ENCODE results near the gene RIPOR2. TPM values are rescaled to one million over a fixed set of nuclear protein-coding genes. Genes with fewer than 3 reads are reported as not detected.

Gene RIPOR2
- total RNA-seq, 1 donor from 2014 or later, result 38.0 TPM

DNA sequence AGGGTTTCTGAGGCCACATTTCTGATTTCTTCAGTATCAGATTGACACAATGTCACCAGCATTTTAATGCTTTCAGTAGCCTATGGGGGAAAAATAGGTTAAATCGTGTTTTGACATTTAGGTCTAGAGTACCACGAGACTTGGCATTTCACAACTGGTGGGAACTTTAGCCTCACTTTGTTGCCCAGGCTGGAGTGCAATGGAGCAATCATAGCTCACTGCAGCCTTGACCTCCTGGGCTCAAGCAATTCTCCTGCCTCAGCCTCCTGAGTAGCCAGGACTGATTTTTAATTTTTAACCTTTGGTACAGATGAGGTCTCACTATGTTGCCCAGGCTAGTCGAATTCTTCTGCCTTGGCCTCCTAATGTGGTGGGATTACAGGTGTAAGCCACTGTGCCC is 126.0 kb downstream of the RIPOR2 start:
- Histone ChIP-seq H3K27me3 (ENCODE audit: low read depth) (no peaks in the 10 kb centered on the region), H3K27ac (no peak overlapping the region), H3K4me1 (no peaks in the 10 kb centered on the region), H3K9me3 (no peaks in the 10 kb centered on the region), H3K4me3 (no peak overlapping the region), H3K36me3 (peaks cover 18% of the 10 kb centered on the region)
- TF ChIP-seq, protein P1, sequence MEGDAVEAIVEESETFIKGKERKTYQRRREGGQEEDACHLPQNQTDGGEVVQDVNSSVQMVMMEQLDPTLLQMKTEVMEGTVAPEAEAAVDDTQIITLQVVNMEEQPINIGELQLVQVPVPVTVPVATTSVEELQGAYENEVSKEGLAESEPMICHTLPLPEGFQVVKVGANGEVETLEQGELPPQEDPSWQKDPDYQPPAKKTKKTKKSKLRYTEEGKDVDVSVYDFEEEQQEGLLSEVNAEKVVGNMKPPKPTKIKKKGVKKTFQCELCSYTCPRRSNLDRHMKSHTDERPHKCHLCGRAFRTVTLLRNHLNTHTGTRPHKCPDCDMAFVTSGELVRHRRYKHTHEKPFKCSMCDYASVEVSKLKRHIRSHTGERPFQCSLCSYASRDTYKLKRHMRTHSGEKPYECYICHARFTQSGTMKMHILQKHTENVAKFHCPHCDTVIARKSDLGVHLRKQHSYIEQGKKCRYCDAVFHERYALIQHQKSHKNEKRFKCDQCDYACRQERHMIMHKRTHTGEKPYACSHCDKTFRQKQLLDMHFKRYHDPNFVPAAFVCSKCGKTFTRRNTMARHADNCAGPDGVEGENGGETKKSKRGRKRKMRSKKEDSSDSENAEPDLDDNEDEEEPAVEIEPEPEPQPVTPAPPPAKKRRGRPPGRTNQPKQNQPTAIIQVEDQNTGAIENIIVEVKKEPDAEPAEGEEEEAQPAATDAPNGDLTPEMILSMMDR (IDR thresholded peaks at IDR 0.05), result no peak
- ATAC-seq (no peak), DNase-seq (no peak)
- intact Hi-C loops (cut with DNase I), result no loop called here

DNA sequence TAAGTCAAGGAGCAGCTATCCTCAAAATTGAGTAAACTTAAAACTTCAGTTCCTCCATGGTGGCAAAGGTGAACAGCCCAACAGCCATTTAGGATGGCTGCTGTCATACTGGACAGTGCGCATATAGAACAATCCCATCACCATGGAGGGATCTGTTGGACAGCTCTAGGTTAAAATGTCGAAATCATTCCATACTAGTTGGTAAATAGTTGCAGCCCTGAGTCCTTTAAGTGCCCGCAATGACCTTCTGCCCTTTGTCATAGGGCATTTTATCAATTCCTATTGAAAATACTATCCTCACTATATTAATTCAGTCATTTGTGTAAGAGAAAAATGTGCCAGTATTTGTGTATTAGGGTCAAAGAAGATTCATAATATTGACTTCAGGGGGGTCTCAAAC is 128.2 kb downstream of the RIPOR2 start:
- Histone ChIP-seq H3K4me1 (no peaks in the 10 kb centered on the region), H3K27me3 (ENCODE audit: low read depth) (no peaks in the 10 kb centered on the region), H3K36me3 (peaks cover 18% of the 10 kb centered on the region), H3K4me3 (no peak overlapping the region), H3K27ac (no peak overlapping the region), H3K9me3 (no peaks in the 10 kb centered on the region)
- no peak for ATAC-seq
- TF ChIP-seq, protein P1 (IDR thresholded peaks at IDR 0.05), result no peak
- no peak for DNase-seq
- intact Hi-C loops (cut with DNase I), result no loop called here

DNA sequence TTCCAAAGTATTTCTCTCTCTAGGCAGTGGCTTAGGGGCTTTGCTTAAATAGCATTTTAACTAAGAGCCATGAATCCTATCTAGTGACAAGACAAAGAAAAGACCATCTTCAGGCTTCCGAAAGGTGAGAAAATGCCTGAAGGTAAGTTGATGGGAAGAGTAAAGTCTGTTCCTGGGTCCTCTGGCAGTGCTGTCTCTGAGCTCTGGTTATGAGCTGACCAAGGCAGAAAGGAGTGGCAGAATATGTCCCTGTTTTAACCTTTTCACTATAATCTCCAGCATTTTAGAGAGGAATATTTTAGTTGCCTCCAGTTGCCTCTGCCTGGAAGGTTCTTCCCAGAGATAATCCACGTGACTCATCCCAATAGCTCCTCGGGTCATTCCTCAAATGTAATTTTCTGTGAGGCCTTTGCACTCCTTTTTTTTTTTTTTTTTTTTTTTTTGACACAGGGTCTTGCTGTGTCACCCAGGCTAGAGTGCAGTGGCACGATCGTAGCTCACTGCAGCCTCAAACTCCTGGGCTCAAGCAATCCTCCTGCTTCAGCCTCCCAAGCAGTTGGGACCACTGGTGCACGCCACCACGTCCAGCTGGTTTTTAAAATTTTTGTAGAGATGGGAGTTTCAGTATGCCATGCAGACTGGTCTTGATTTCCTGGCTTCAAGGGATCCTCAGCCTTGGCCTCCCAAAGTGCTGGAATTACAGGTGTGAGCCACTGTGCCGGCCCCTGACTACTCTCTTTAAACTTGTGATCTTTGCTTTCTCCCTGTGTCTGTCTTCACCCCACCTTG is 133.3 kb downstream of the RIPOR2 start:
- DNase-seq (no peak), ATAC-seq (no peak)
- TF ChIP-seq, protein P1 (IDR thresholded peaks at IDR 0.05), result no peak
- H3K9me3 ChIP-seq, result no peaks in the 10 kb centered on the region
- H3K36me3 ChIP-seq, result peaks cover 7% of the 10 kb centered on the region
- H3K27me3 ChIP-seq (ENCODE audit: low read depth), result no peaks in the 10 kb centered on the region
- intact Hi-C loops (cut with DNase I), result no loop called here
- no peak overlapping the region for H3K27ac ChIP-seq
- H3K4me1 ChIP-seq, result no peaks in the 10 kb centered on the region
- no peak overlapping the region for H3K4me3 ChIP-seq

DNA sequence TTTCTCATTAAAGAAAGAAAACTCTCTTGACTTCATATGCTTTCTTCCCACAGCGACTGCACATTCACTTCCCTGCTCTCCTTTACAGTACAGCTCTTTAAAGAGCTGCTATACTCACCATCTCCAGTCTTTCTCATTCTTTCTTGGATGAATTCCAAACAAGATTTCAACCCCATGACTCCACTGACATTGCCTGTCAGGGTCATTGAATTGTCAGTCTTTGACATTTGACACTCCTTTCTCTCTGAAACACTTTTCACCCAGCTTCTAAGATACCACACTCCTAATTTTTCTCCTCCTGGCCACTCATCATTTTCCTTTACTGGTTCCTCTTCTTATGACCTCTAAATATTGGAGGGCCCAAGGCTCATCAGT is 136.2 kb downstream of the RIPOR2 start:
- H3K27ac ChIP-seq, result no peak overlapping the region
- H3K9me3 ChIP-seq, result no peaks in the 10 kb centered on the region
- no peak for DNase-seq

DNA sequence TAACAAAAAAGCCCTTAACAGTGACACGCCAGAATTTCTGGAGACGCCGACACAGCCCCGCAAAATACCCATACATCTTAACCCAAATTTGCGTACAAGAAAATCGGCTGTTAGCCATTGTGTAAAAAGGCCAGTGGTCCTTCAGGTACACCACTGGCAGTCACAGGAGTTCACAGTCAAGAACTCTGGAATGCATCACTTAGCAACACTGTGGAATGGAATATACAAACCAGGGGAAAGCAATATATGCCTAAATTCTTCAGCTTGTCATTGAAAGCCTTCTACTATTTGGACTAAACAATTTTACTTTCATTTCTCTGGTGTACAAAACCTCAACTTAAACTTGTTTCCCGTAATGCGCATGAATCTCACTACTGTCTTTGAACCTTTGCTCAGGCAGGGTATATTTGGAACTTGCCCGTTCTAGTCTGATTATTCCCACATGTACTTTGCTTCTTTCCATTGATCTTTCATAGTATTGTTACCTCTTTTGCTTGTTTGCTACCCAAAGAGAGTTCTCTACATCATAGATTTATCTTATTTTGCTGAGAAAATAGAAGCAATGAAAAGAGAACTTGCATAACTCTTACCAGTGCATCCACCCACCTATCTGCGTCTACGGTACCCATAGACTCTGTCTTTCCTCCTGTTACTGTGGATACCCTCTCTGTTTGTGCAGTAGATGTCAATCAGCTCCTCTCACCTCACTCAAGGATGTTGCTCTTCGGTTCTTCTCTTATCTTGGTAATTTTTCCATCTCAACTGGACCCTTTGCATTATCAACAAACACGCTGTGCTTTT is 136.8 kb downstream of the RIPOR2 start, which contains the start of gene ARMH2:
ARMH2 (minus strand) TSS at position 178 of the 801 bp plus-strand sequence; CDS start at position 118, 60 bp downstream.
- TF ChIP-seq, protein P1 (IDR thresholded peaks at IDR 0.05), result no peak
- intact Hi-C loops (cut with DNase I), result no loop called here
- DNase-seq (no peak), ATAC-seq (peak; percentile 66 to 84)
- no peaks in the 10 kb centered on the region for H3K36me3 ChIP-seq
- H3K27me3 ChIP-seq (ENCODE audit: low read depth), result no peaks in the 10 kb centered on the region
- no peak within 1 kb of the TSS for H3K27ac ChIP-seq
- H3K4me3 ChIP-seq, result no peak within 1 kb of the TSS
- H3K9me3 ChIP-seq, result no peaks in the 10 kb centered on the region
- no peaks in the 10 kb centered on the region for H3K4me1 ChIP-seq

More for the DNA sequence above, 136.2 kb downstream of the RIPOR2 start:
- TF ChIP-seq, protein P1 (IDR thresholded peaks at IDR 0.05), result no peak
- no peaks in the 10 kb centered on the region for H3K27me3 ChIP-seq (ENCODE audit: low read depth)
- ATAC-seq, result no peak
- intact Hi-C loops (cut with DNase I), result no loop called here
- no peaks in the 10 kb centered on the region for H3K4me1 ChIP-seq
- no peaks in the 10 kb centered on the region for H3K36me3 ChIP-seq
- H3K4me3 ChIP-seq, result no peak overlapping the region

Data from lower lobe of right lung (tissue), 2 donors.